HepG2 (cell line): ENCODE results near the gene NCLN.

Experiments
- CTCF ChIP-seq: sonication (generic); formaldehyde crosslinking; IDR thresholded peaks from 2 replicates; pipeline ENCODE4 v1.5.0; 2020; ENCODE audit warnings: mild to moderate bottlenecking, missing genetic modification reagents, moderate library complexity
- EZH2 ChIP-seq: conservative IDR thresholded peaks from 2 replicates; pipeline ENCODE4 v1.6.1; 2012; ENCODE audit warnings: mild to moderate bottlenecking, low read depth, low read length, moderate library complexity
- KDM5A ChIP-seq: fragments of 200-600 bp; sonication (generic); IDR thresholded peaks from 2 replicates; pipeline ENCODE4 v1.7.0; 2018; ENCODE audit warnings: antibody characterized with exemption, mild to moderate bottlenecking, low read length, borderline replicate concordance
- ZFP82 ChIP-seq: sonication (generic); formaldehyde crosslinking; IDR thresholded peaks from 2 replicates; pipeline ENCODE4 v1.5.1; 2020; ENCODE audit warnings: mild to moderate bottlenecking, missing genetic modification reagents, borderline replicate concordance
- ZNF318 ChIP-seq: sonication (generic); formaldehyde crosslinking; IDR thresholded peaks from 2 replicates; pipeline ENCODE4 v1.4.0; 2020; ENCODE audit warnings: mild to moderate bottlenecking, missing genetic modification reagents
- TF ChIP-seq, protein P1 (sequence below), 2 experiments: sonication (generic) in 1 of 2; formaldehyde crosslinking in 1 of 2; IDR thresholded peaks; 2 replicates each; pipeline versions ENCODE4 v1.4.0 to v1.6.1; 2018 to 2020; ENCODE audit warnings: missing genetic modification reagents in 2 of 2, borderline replicate concordance in 1 of 2, low read depth in 1 of 2, mild to moderate bottlenecking in 1 of 2, missing biosample characterization in 1 of 2

- TF ChIP-seq KDM5A (no peak), ZNF318 (CRISPR knock-in tag) (no peak), ZFP82 (CRISPR knock-in tag) (no peak), EZH2 (no peak), CTCF (CRISPR knock-in tag) (no peak)
- TF ChIP-seq, protein P1, sequence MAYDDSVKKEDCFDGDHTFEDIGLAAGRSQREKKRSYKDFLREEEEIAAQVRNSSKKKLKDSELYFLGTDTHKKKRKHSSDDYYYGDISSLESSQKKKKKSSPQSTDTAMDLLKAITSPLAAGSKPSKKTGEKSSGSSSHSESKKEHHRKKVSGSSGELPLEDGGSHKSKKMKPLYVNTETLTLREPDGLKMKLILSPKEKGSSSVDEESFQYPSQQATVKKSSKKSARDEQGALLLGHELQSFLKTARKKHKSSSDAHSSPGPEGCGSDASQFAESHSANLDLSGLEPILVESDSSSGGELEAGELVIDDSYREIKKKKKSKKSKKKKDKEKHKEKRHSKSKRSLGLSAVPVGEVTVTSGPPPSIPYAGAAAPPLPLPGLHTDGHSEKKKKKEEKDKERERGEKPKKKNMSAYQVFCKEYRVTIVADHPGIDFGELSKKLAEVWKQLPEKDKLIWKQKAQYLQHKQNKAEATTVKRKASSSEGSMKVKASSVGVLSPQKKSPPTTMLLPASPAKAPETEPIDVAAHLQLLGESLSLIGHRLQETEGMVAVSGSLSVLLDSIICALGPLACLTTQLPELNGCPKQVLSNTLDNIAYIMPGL (CRISPR knock-in tag; IDR thresholded peaks at IDR 0.05; ENCODE audit: borderline replicate concordance in 1 of 2, low read depth in 1 of 2) = no peak
Measured at GRCh38 chr19:3249408-3249807, 63.7 kb downstream of the NCLN start.
